ENCODE measurements around the gene HTT-AS.

GRCh38 chr4:3071811-3072210 lies 2.5 kb downstream of the HTT-AS start:
- TF ChIP-seq EZH2phosphoT487 (IDR thresholded peaks at IDR 0.05; ENCODE audit: insufficient read depth, low read depth) (no peak), EZH2 (IDR thresholded peaks at IDR 0.05; ENCODE audit: insufficient read depth, poor library complexity, severe bottlenecking) (no peak)
